Measurements from ENCODE around the gene RADIL. TPM values are rescaled to one million over a fixed set of nuclear protein-coding genes. Genes with fewer than 3 reads are reported as not detected.
A peak's percentile ranks its signal among the peaks of the same experiment; 100 is the strongest.

The RADIL gene
- total RNA-seq, 1 donor from 2014 or later = 1.8 TPM

GRCh38 chr7:4851459-4852422 is 31.8 kb downstream of the RADIL start:
- DNase-seq (ENCODE audit: low read depth) = no peak

GRCh38 chr7:4850262-4850795 is 33.2 kb downstream of the RADIL start:
- no peak for DNase-seq (ENCODE audit: low read depth)

- DNase-seq (ENCODE audit: low read depth) = peak; percentile 35
Observed at GRCh38 chr7:4849390-4849789, 34.1 kb downstream of the RADIL start.

GRCh38 chr7:4845740-4846142 is 37.8 kb downstream of the RADIL start:
- no peak for DNase-seq (ENCODE audit: low read depth)

- DNase-seq (ENCODE audit: low read depth) = no peak
Observed at GRCh38 chr7:4842319-4843064, 41.0 kb downstream of the RADIL start.

GRCh38 chr7:4841836-4842235 is 41.7 kb downstream of the RADIL start:
- no peak for DNase-seq (ENCODE audit: low read depth)

GRCh38 chr7:4841007-4841784 is 42.3 kb downstream of the RADIL start:
- DNase-seq (ENCODE audit: low read depth) = no peak

GRCh38 chr7:4840079-4840501 is 43.4 kb downstream of the RADIL start:
- no peak for DNase-seq (ENCODE audit: low read depth)

GRCh38 chr7:4838626-4839334 is 44.7 kb downstream of the RADIL start:
- no peak for DNase-seq (ENCODE audit: low read depth)

GRCh38 chr7:4837803-4838625 is 45.5 kb downstream of the RADIL start:
- no peak for DNase-seq (ENCODE audit: low read depth)

GRCh38 chr7:4837041-4837802 is 46.3 kb downstream of the RADIL start:
- DNase-seq (ENCODE audit: low read depth) = peak; percentile 21

- DNase-seq (ENCODE audit: low read depth) = no peak
Observed at GRCh38 chr7:4836206-4836661, 47.3 kb downstream of the RADIL start.

GRCh38 chr7:4835398-4836205 is 47.9 kb downstream of the RADIL start:
- no peak for DNase-seq (ENCODE audit: low read depth)

- no peak for DNase-seq (ENCODE audit: low read depth)
Observed at GRCh38 chr7:4834601-4835397, 48.7 kb downstream of the RADIL start.

- DNase-seq (ENCODE audit: low read depth) = no peak
Observed at GRCh38 chr7:4833691-4834600, 49.6 kb downstream of the RADIL start.

GRCh38 chr7:4833176-4833575 is 50.3 kb downstream of the RADIL start:
- no peak for DNase-seq (ENCODE audit: low read depth)

Data from myocyte (in vitro differentiated cells).